Activated CD4-positive, alpha-beta T cell treated with anti-CD3 and anti-CD28 coated beads, Interleukin-2, amount 50 U/mL, for 4 hours (primary cell): ENCODE data around the gene SAP30L.

Source experiments
- DNase-seq, 2 experiments: peaks; one replicate each; pipeline ENCODE4 v3.0.0-alpha.2; 2020

Gene SAP30L

GRCh38 chr5:154466147-154466546, 20.4 kb downstream of the SAP30L start:
- no peak for DNase-seq

DNA sequence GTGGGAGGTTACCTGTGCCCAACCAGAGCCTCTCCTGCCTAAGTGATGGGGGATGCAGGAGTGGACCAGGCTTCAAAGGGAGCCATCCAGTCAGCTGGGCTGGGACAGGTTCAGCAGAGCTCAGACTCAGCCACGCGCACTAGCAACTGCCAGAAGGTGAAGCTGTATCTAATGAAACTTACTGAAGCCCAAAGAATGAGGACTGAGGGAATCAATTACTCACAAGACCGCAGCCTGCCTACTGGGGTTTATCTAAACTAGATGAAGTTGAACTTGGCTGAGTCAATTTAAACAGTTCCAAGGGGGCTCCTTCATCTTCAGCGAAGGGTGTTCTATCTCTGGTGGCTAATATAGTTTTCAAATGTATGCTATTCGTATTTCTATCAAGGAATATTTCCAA, 20.9 kb downstream of the SAP30L start:
- DNase-seq: no peak

DNA sequence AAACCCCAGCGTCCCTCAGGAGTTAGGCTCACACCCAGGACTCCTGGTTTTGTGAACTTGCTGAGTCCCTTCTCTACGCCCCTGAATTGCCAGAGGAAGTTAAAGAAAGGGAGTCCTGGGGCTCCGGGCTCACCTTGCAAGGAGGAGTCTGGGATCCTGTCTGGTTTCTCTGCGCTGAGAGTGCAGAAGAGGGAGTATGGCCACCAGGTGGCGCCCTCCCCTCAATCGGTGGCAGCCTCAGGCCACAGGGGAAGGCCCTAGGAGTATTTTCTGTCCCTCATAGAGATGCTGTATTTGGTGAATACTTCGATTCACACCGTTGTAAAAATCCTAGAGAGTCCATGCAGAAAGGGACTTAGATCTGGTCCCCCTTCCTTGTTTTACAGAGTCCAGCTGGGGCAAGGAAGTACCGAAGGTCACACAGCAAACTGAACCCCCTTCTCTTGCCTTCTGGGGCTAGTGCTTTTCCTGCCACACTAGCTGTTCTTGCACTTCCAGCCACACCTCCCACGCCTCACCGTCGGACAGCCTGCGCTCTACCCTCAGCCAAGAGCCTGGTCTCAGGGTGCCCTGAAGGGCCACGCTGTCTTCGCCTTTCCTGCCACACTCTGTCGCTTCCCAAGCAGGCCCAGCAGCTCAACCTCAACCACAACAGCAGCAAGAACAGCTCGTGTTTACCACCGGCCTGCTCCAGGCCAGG, 22.0 kb downstream of the SAP30L start:
- DNase-seq: peak; percentile 64 to 66

GRCh38 chr5:154470137-154470536, 24.3 kb downstream of the SAP30L start:
- DNase-seq: no peak

DNA sequence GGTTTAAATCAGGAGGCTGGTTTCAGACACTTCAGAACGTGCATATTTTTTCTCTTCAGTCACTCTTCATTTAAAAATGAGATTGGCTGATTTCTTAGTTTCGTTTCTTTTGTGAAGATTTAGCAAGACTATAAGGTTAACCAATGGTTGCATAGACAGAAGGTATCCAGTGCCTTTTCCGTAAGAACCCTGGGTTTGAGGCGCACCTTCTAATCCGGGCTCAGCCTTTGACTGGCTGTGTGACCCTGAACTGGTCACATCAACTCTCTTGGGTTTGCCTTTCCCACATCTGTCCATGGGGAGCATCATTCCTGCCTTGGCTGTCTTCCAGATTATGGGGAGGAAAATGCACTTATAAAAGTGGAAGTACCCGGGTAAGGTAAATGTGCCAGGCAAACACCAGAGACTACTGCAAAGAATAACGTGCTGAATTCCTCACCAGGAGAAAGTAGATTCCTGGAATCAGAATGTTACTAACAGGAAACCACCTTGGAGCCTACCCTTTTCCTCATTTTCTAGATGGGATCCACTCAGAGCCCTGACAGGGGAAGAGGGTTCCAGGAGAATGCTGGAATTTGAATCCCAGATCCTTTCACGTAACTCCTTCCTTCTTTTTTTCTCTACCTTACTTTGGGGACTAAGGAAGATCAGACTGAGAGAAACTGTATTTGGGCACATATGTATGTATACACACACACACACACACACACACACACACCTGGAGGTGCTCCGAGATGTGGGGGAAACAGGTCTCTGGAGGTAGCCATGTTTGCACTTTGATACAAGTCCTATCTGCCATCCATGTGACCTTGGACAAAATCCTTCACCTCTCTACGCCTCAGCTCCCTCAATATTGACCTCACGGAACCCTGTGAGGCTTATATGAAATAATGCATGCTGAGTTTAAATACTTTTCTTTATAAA, 25.4 kb downstream of the SAP30L start:
- DNase-seq: no peak

DNA sequence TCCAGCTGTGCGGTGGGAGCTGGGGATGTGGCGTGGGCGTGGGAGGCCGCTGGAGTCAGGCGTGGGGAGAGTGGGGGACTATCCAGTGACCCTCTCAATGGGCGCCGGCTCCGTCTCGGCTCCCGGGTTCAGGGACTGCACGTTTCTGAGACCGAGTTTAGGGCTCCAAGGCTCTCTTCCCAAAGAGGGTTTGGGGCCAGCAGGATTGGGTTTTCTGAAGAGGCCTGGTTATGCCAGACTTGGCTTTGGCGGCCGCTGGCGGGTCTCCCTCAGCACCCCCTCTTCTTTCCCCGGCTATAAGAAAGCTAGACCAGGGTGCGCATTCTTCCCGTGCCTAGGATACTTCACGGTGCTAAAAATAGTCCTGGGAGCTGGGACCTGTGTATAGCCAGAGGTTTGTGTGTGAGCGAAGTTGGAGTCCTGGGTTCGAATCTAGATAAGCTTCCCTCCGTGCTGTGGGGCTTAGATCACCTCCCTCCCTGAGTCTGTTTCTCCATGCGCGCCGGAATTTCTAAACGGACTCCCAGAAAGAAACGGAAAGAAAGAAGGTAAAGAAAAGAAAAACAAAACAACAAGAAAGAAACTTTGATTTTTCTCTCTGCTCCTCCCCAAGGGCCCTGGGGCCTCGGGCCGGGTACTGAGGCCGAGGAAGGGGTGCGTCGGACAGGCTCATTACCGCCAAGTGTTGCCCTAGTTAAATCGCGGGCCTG, 27.2 kb downstream of the SAP30L start:
- no peak for DNase-seq

GRCh38 chr5:154473581-154474283, 27.9 kb downstream of the SAP30L start:
- no peak for DNase-seq

GRCh38 chr5:154474396-154475334, 28.9 kb downstream of the SAP30L start:
- no peak for DNase-seq

GRCh38 chr5:154475591-154476353, 30.0 kb downstream of the SAP30L start:
- no peak for DNase-seq

- no peak for DNase-seq
Observed at GRCh38 chr5:154476354-154477205, 30.8 kb downstream of the SAP30L start.

DNA sequence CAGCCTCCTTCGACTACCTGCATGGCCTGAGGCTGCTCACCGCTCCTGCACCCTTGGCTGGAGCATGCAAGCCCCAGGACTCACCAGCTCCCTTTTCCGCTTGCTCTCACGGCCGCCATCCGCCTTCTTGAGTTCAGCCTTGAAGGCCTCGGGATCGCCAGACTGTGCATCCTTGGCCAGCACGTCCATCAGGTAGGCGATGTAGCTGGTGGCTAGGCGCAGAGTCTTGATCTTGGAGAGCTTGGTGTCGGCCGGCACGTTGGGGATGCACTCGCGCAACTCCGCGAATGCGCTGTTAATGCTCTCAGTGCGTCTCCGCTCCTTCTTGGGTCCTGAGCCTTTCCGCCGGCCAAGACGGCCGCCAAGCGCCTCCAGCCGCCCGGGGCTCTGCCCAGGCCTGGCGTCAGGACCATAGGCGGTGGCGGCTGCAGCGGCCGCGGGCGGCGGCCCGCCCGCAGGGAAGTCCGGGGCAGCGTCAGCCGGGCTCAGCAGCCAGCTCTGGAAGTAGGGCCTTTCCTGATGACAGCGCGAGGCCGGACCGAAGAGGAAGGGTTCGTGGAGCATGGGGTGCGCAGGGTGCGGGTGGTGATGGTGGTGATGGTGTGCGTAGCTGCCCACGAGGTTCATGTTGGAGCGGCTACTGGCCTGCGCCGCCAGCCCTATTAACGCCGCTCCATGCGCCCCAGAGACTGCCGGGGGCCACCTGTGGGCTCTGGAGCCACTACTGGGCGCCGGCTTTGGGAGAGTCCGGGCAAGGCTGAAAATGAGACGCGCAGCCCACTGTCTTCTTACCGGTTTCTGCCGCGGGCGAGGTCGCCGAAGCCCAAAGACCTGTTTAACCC, 31.8 kb downstream of the SAP30L start:
- DNase-seq: no peak

DNA sequence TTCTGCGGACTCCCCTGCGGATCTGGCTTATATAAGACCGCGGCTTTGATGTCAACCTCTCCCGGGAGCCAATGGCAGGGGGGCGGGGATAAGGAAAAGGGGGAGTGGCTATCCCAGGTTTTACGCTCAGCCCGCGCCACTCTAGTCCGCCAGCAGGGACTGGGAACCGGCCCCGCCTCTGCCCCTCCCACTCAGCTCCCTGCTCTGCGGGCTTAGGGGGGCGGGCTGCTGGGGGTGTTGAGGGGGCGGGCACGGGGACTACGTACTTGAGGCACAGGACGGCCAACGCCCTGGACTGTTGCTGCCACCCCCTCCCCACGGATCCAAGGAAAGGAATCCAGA, 32.4 kb downstream of the SAP30L start, which contains the start of gene HAND1:
Gene HAND1 (minus strand): TSS at position 4 of the 342 bp plus-strand sequence. CDS start 219 bp downstream, outside the sequence.
- no peak for DNase-seq

DNA sequence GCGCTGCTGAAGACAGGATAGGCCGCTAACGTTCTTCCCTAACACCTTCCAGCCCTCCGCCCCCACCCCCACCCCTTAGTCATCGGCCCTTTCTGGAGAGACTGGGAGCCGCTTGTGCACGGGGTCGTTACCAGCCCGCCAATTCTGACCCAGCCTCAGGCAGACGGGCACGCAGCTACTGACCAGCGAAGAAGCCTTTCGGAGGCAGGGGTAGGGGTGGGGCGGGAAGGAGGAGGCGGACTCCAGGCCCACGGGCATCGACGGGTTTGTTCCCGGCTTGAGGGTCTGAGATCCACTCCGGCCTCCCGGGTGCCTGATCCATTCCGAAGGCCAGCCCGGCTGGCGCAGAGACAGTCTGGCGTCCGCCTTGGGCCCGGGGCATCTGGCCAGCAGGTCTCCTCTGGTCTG, 33.0 kb downstream of the SAP30L start:
- DNase-seq: no peak

DNA sequence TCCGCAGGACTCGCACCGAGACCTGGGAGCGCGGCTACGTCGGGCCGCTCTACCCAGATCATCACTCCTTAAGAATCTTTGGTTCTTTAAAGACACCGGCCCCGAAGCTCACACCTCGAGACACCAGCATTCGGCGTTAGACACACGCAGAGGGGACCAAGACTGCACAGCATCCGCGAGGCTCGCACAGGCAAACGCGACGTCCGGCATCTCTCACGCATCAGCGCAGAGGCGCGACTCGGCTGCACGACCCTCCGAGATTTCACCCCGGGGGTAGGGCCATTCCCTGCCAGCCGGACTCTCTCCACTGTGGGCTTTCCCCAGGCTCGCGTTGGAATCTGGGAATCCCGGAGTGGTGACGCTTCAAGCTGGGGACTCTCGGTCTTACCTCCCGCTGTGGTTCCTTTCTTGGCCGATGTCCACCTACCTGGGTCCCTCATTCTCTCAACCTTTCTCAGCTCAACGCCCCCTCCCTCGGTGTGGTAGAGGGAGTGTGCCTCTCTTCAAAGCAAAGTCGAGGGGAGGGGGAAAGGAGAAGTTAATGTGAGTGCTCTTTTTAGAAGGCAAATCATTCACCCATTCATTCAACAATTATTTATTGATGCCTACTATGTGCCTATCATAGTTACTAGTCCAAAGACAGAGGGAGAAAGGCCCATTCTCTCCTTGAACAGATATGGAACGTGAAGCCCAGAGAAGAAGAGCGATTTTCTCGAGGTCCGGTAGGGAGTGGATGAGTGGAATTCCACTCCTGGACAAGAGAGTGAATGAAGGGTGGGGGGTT, 33.6 kb downstream of the SAP30L start:
- DNase-seq: no peak

DNA sequence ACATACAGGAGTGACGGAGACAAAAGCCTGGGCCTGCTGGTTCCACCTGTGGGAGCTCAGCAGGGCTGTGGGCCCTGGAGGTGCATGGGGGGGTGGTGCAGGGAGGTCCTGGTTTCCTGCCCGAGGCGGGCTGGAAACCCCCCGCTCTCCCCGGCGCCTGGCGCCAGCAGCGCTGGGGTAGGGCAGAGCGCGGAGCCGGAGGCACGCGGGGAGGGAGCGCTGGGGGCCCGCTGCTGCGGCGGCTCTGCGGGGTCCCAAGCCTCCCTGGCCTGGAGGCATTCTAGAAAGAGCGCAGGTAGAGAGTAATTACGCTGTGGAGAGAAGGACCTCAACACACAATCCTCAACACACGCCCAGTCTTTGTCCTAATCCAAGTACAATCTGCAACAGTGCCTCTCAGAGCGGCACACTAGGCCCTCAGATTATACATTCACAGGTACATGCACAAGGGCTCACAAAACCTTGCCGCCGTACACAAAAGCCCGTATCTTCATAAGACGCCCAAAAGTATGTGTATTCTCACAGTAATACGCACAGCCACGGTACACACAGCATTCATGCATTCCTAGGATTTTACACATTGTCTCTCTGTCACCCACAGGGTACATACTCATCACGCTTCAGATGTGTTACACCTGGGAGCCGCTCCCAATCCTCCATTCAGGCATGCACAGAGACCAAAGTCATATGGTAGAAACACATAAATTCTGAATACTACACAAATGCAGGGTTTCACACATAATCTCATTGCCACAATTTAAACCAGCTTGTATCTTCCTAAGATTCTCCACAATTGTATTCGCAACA, 34.4 kb downstream of the SAP30L start:
- DNase-seq: no peak

GRCh38 chr5:154480847-154481246, 35.0 kb downstream of the SAP30L start:
- DNase-seq: no peak
